H1 (cell line): ENCODE data around the gene SLC7A7. TPM values are rescaled to one million over a fixed set of nuclear protein-coding genes. Genes with fewer than 3 reads are reported as not detected.

ENCODE experiments used
- CTCF ChIA-PET: fragments of 300-600 bp; sonication (Branson Sonifier 250); formaldehyde crosslinking; loops from one replicate; lab custom pipeline; 2021; ENCODE audit not compliant: partially characterized antibody; lab: Charles Lee
- POLR2A ChIA-PET: fragments of 300-600 bp; sonication (Branson Sonifier 250); formaldehyde crosslinking; loops from one replicate; lab custom pipeline; 2021; ENCODE audit warnings: inconsistent platforms; ENCODE audit not compliant: partially characterized antibody; lab: Charles Lee
- DNase-seq, 2 experiments: peaks; one replicate each; pipeline versions ENCODE4 v3.0.0 to v3.0.0-alpha.2; 2010 to 2022; ENCODE audit warnings: low spot score in 2 of 2, low read depth in 1 of 2, mixed read lengths in 1 of 2
- FAIRE-seq: peaks from 2 replicates; lab custom pipeline; 2011; peaks lifted over from hg19 to GRCh38; lab: Jason Lieb, UNC
- H2AFZ ChIP-seq: 2 replicates; pipeline ENCODE4 v1.8.1; 2012; ENCODE audit warnings: low read length, inconsistent platforms
- H2AK5ac ChIP-seq: 2 replicates; pipeline ENCODE4 v1.6.1; 2013; ENCODE audit warnings: low read depth, low read length
- H2BK120ac ChIP-seq: replicated peaks from 2 replicates; pipeline ENCODE3; 2013; ENCODE audit warnings: low read depth, low read length, inconsistent platforms
- H2BK12ac ChIP-seq: 2 replicates; pipeline ENCODE4 v1.6.1; 2013; ENCODE audit warnings: low read depth, low read length
- H2BK15ac ChIP-seq: 2 replicates; pipeline ENCODE4 v1.6.1; 2013; ENCODE audit warnings: low read length
- H2BK20ac ChIP-seq: 2 replicates; pipeline ENCODE4 v1.6.1; 2013; ENCODE audit warnings: low read length
- H2BK5ac ChIP-seq: 2 replicates; pipeline ENCODE4 v1.6.1; 2013; ENCODE audit warnings: low read depth, low read length
- H3K14ac ChIP-seq: 2 replicates; pipeline ENCODE4 v1.6.1; 2013; ENCODE audit warnings: inconsistent platforms; ENCODE audit not compliant: insufficient read length
- H3K18ac ChIP-seq: 2 replicates; pipeline ENCODE4 v1.6.1; 2013; ENCODE audit warnings: low read length; ENCODE audit errors: extremely low read depth
- H3K23ac ChIP-seq: 2 replicates; pipeline ENCODE4 v1.6.1; 2013; ENCODE audit warnings: inconsistent platforms; ENCODE audit not compliant: insufficient read length
- H3K23me2 ChIP-seq: 2 replicates; pipeline ENCODE4 v1.6.1; 2013; ENCODE audit warnings: low read depth, low read length
- H3K27ac ChIP-seq: 2 replicates; pipeline ENCODE4 v1.6.1; 2011; ENCODE audit warnings: low read depth, low read length, inconsistent platforms
- H3K27me3 ChIP-seq, 4 experiments: replicated peaks in 1 of 4; 1 replicate in 1 of 4; 2 replicates in 3 of 4; pipeline versions ENCODE4 v1.6.1 to v1.8.1; 2011 to 2013; ENCODE audit warnings: low read length in 3 of 4, mild to moderate bottlenecking in 3 of 4, inconsistent platforms in 2 of 4, mixed read lengths in 2 of 4, moderate library complexity in 1 of 4; ENCODE audit not compliant: control insufficient read depth in 3 of 4, insufficient read depth in 3 of 4; ENCODE audit errors: extremely low read depth in 1 of 4
- H3K36me3 ChIP-seq, 4 experiments: 2 replicates each; pipeline versions ENCODE4 v1.6.1 to v1.8.1; 2011 to 2013; ENCODE audit warnings: mild to moderate bottlenecking in 4 of 4, low read length in 3 of 4, moderate library complexity in 2 of 4, control low read depth in 1 of 4, inconsistent platforms in 1 of 4; ENCODE audit not compliant: insufficient read depth in 4 of 4, control insufficient read depth in 2 of 4
- H3K4ac ChIP-seq: replicated peaks from 2 replicates; pipeline ENCODE3; 2013; ENCODE audit warnings: low read length, low read depth, mixed read lengths, inconsistent platforms; ENCODE audit not compliant: insufficient read length
- H3K4me1 ChIP-seq, 4 experiments: replicated peaks in 1 of 4; 1 replicate in 1 of 4; 2 replicates in 3 of 4; pipeline versions ENCODE4 v1.6.1 to v1.8.1; 2011 to 2013; ENCODE audit warnings: low read length in 3 of 4, inconsistent platforms in 2 of 4, mixed read lengths in 1 of 4; ENCODE audit not compliant: insufficient read depth in 4 of 4, control insufficient read depth in 3 of 4
- H3K4me2 ChIP-seq, 2 experiments: 2 replicates each; pipeline versions ENCODE4 v1.6.1 to v1.8.1; 2011 to 2013; ENCODE audit warnings: low read depth in 2 of 2, low read length in 2 of 2, control low read depth in 1 of 2, inconsistent platforms in 1 of 2, mild to moderate bottlenecking in 1 of 2; ENCODE audit not compliant: insufficient read depth in 1 of 2
- H3K4me3 ChIP-seq, 4 experiments: fragments of 200-600, 300-600 bp in 1 of 4; sonication (generic), shearing (Covaris generic), sonication (Bioruptor Twin) in 1 of 4; 2 replicates each; pipeline versions ENCODE4 v1.5.1 to v1.8.1; 2011 to 2016; ENCODE audit warnings: low read length in 4 of 4, low read depth in 3 of 4, control low read depth in 2 of 4, inconsistent platforms in 2 of 4, mild to moderate bottlenecking in 2 of 4, mixed read lengths in 1 of 4, moderate library complexity in 1 of 4; ENCODE audit not compliant: insufficient read depth in 2 of 4; ENCODE audit errors: extremely low read depth in 1 of 4
- H3K56ac ChIP-seq: replicated peaks from 2 replicates; pipeline ENCODE3; 2013; ENCODE audit warnings: low read depth, mild to moderate bottlenecking, mixed read lengths, low read length, inconsistent platforms; ENCODE audit not compliant: insufficient read length
- H3K79me1 ChIP-seq: 2 replicates; pipeline ENCODE4 v1.6.1; 2013; ENCODE audit warnings: low read depth, low read length, control low read depth
- H3K79me2 ChIP-seq, 2 experiments: 2 replicates each; pipeline versions ENCODE4 v1.6.1 to v1.8.1; 2012 to 2013; ENCODE audit warnings: low read length in 2 of 2, mild to moderate bottlenecking in 2 of 2, inconsistent platforms in 1 of 2; ENCODE audit not compliant: insufficient read depth in 2 of 2, control insufficient read depth in 1 of 2
- H3K9ac ChIP-seq, 4 experiments: replicated peaks in 1 of 4; 1 replicate in 1 of 4; 2 replicates in 3 of 4; pipeline versions ENCODE4 v1.6.1 to v1.8.1; 2011 to 2013; ENCODE audit warnings: low read depth in 3 of 4, low read length in 3 of 4, control low read depth in 2 of 4, mild to moderate bottlenecking in 2 of 4, moderate library complexity in 2 of 4, inconsistent platforms in 1 of 4; ENCODE audit errors: extremely low read depth in 1 of 4
- H3K9me3 ChIP-seq, 2 experiments: 2 replicates each; pipeline versions ENCODE4 v1.6.1 to v1.8.1; 2012 to 2013; ENCODE audit warnings: mild to moderate bottlenecking in 2 of 2, moderate library complexity in 2 of 2, control low read depth in 1 of 2, inconsistent platforms in 1 of 2, low read depth in 1 of 2, low read length in 1 of 2, mixed read lengths in 1 of 2; ENCODE audit not compliant: insufficient read depth in 2 of 2
- H4K20me1 ChIP-seq, 2 experiments: replicated peaks in 1 of 2; 2 replicates each; pipeline versions ENCODE3 to v1.8.1; 2011 to 2013; ENCODE audit warnings: inconsistent platforms in 2 of 2, low read length in 2 of 2, mild to moderate bottlenecking in 1 of 2; ENCODE audit not compliant: insufficient read depth in 2 of 2, control insufficient read depth in 1 of 2
- H4K5ac ChIP-seq: 2 replicates; pipeline ENCODE4 v1.6.1; 2013; ENCODE audit warnings: low read length, low read depth, mixed read lengths, inconsistent platforms; ENCODE audit not compliant: insufficient read length
- H4K8ac ChIP-seq: 2 replicates; pipeline ENCODE4 v1.8.0; 2013; ENCODE audit warnings: mild to moderate bottlenecking, moderate library complexity, low read length, inconsistent platforms; ENCODE audit not compliant: insufficient read depth; ENCODE audit errors: extremely low read depth
- H4K91ac ChIP-seq: replicated peaks from 2 replicates; pipeline ENCODE3; 2013; ENCODE audit warnings: low read length, mixed read lengths, inconsistent platforms; ENCODE audit not compliant: insufficient read length
- ASH2L ChIP-seq: fragments of 200-600, 300-600 bp; sonication (generic); IDR thresholded peaks from one replicate; pipeline ENCODE4 v1.7.1; 2017; ENCODE audit warnings: low read length
- BACH1 ChIP-seq: IDR thresholded peaks from 2 replicates; pipeline ENCODE4 v1.6.1; 2012; ENCODE audit warnings: low read length, improper control_type of control experiment
- CBX8 ChIP-seq: fragments of 300-800, 300-1000 bp; sonication (generic); IDR thresholded peaks from 2 replicates; pipeline ENCODE4 v1.7.1; 2016; ENCODE audit warnings: low read depth, low read length, borderline replicate concordance
- CHD2 ChIP-seq: IDR thresholded peaks from 2 replicates; pipeline ENCODE4 v1.6.1; 2012; ENCODE audit warnings: low read length, improper control_type of control experiment
- FOSL1 ChIP-seq: IDR thresholded peaks from 2 replicates; pipeline ENCODE4 v1.6.1; 2011; ENCODE audit warnings: mild to moderate bottlenecking, low read depth, low read length, moderate library complexity; ENCODE audit not compliant: insufficient read depth
- GABPA ChIP-seq: IDR thresholded peaks from 2 replicates; pipeline ENCODE4 v1.6.1; 2011; ENCODE audit warnings: mild to moderate bottlenecking, low read length, moderate library complexity, borderline replicate concordance; ENCODE audit not compliant: insufficient read depth
- HDAC2 ChIP-seq, 2 experiments: fragments of 300-600 bp in 1 of 2; sonication (generic) in 1 of 2; IDR thresholded peaks; 2 replicates each; pipeline ENCODE4 v1.6.1; 2011 to 2012; ENCODE audit warnings: low read depth in 2 of 2, low read length in 2 of 2, mild to moderate bottlenecking in 2 of 2, moderate library complexity in 2 of 2, borderline replicate concordance in 1 of 2, inconsistent platforms in 1 of 2
- SIX5 ChIP-seq: IDR thresholded peaks from 2 replicates; pipeline ENCODE4 v1.6.1; 2011; ENCODE audit warnings: mild to moderate bottlenecking, low read depth, low read length
- TAF7 ChIP-seq: optimal IDR thresholded peaks from 2 replicates; pipeline ENCODE3; 2011; ENCODE audit warnings: low read depth, mild to moderate bottlenecking, inconsistent platforms, low read length, moderate library complexity, borderline replicate concordance
- WGBS, 2 experiments: shearing (Covaris generic) in 1 of 2; methylation state at CpG; one replicate each; pipeline versions ENCODE4 v1.1.6 to v1.1.7; 2013 to 2015; ENCODE audit warnings: low lambda C conversion rate in 2 of 2, mixed read lengths in 2 of 2, inconsistent platforms in 1 of 2, low coverage in 1 of 2, missing lambda C conversion rate in 1 of 2; ENCODE audit not compliant: insufficient replicate concordance in 2 of 2, insufficient coverage in 1 of 2, insufficient read length in 1 of 2; ENCODE audit errors: extremely low coverage in 1 of 2, missing lambda C conversion rate in 1 of 2; 5-methylcytosine and 5-hydroxymethylcytosine counted together
- polyA plus RNA-seq, 7 experiments: library from polyadenylated mRNA; depleted of rRNA in 3 of 7; stranded (reverse) in 5 of 7; unstranded in 2 of 7; fragments of >200 nt in 5 of 7; fragments of 200-250 nt in 2 of 7; gene quantifications; 1 replicate in 5 of 7; 2 replicates in 1 of 7; 4 replicates in 1 of 7; pipeline versions ENCODE4 v1.2.1 to v1.2.3, GENCODE V29; 2011 to 2013; ENCODE audit warnings: missing spikeins in 2 of 7, mixed read lengths in 2 of 7
- total RNA-seq: library from RNA; stranded (reverse); fragmentation: NEBNext Ultra II Directional; extraction: Animal tissue kit (Norgen Biotek cat#: 25700); gene quantifications from 2 replicates; pipeline ENCODE4 v1.2.1, GENCODE V29; 2021

Gene SLC7A7
- total and polyA plus RNA-seq, 2 of the 8 experiments (the other 6 are each of a cell fraction or from before 2014, with no cell fraction given): 5.8 to 14.9 TPM

DNA sequence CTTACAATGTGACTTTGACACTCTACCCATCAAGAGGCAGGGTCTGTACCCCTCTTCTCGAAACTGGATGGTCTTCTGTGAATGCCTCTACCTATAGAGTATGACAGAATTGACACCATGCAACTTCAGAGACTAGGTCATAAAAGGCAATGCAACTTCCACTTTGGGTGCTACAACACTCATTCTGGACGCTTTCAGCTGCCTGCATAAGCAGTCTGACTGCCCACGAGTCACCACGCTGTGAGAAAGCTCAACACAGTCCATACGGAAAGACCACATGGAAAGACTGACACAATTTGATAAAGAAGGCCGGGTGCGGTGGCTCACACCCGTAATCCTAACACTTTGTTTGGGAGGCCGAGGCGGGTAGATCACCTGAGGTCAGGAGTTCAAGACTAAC, 14.9 kb downstream of the SLC7A7 start:
- no peak overlapping the region for H4K91ac ChIP-seq
- 91% methylated on average over 10 of the region's 10 CpGs; no CpG with 5 or more reads in 1 of the 2 experiments for WGBS, 2 experiments
- no peaks in the 10 kb centered on the region for H3K79me2 ChIP-seq
- no peak overlapping the region for H3K14ac ChIP-seq
- H3K56ac ChIP-seq: no peak overlapping the region
- H2BK15ac ChIP-seq: no peak overlapping the region
- no peak overlapping the region for H3K4ac ChIP-seq
- POLR2A ChIA-PET: interaction anchor here (1.3 to 1.7 kb wide), 2 partner anchors 22 to 34 kb away, joined by 4 to 5 read pairs; partner anchors contain the start of gene OXA1L
- H4K5ac ChIP-seq: no peak overlapping the region
- no peak overlapping the region for H3K23ac ChIP-seq
- no peak overlapping the region for H2BK20ac ChIP-seq
- no peak overlapping the region for H2BK5ac ChIP-seq
- FAIRE-seq: no peak
- no peak overlapping the region for H3K27ac ChIP-seq
- H3K4me1 ChIP-seq: peaks cover 2 to 11% (median 6%) of the 10 kb centered on the region in 4 experiments
- H3K18ac ChIP-seq: no peak overlapping the region
- H2AFZ ChIP-seq: no peak overlapping the region
- no peak overlapping the region for H4K8ac ChIP-seq
- H3K4me3 ChIP-seq: no peak overlapping the region
- H2AK5ac ChIP-seq: no peak overlapping the region
- CTCF ChIA-PET: interaction anchor here (0.8 to 53.1 kb wide), 6 partner anchors 15 to 230 kb away, joined by 3 to 1562 read pairs (median 4); partner anchors contain the start of genes LRP10, MMP14, PRMT5 and REM2
- no peak for DNase-seq
- no peak overlapping the region for H3K4me2 ChIP-seq
- H2BK12ac ChIP-seq: no peak overlapping the region
- H3K79me1 ChIP-seq: no peaks in the 10 kb centered on the region
- H3K36me3 ChIP-seq: no peaks in the 10 kb centered on the region
- no peak overlapping the region for H2BK120ac ChIP-seq
- no peaks in the 10 kb centered on the region for H3K27me3 ChIP-seq
- no peaks in the 10 kb centered on the region for H4K20me1 ChIP-seq
- H3K9me3 ChIP-seq: peaks cover 0 to 4% of the 10 kb centered on the region in 2 experiments; a peak in 1 of 4 replicates
- TF ChIP-seq SIX5 (no peak), ASH2L (no peak), GABPA (no peak), CBX8 (no peak), CHD2 (no peak), FOSL1 (no peak), BACH1 (no peak), TAF7 (no peak), HDAC2 (IDR thresholded peaks at IDR 0.05; ENCODE audit: borderline replicate concordance in 1 of 2, low read depth in 2 of 2, low read length in 2 of 2) (no peak)
- TF ChIP-seq, all 59 proteins: peak for 0
- Histone ChIP-seq H3K23me2 (no peaks in the 10 kb centered on the region), H3K9ac (no peak overlapping the region)
